NCI-H187 (cell line): ENCODE results near the gene GPR55.

Experiments
- DNase-seq, 2 experiments: peaks; one replicate each; lab custom pipeline; 2025; lab: John Stamatoyannopoulos, UW

Gene GPR55

GRCh38 chr2:230919240-230919639, 5.8 kb downstream of the GPR55 start:
- DNase-seq: no peak

GRCh38 chr2:230916218-230916617, 8.8 kb downstream of the GPR55 start:
- no peak for DNase-seq

GRCh38 chr2:230915319-230915718, 9.7 kb downstream of the GPR55 start:
- DNase-seq: no peak

- DNase-seq: no peak
Observed at GRCh38 chr2:230914886-230915285, 10.2 kb downstream of the GPR55 start.

- DNase-seq: no peak
Observed at GRCh38 chr2:230913406-230914143, 11.5 kb downstream of the GPR55 start.

- no peak for DNase-seq
Observed at GRCh38 chr2:230912724-230913123, 12.3 kb downstream of the GPR55 start.

- DNase-seq: no peak
Observed at GRCh38 chr2:230912046-230912445, 13.0 kb downstream of the GPR55 start.

- DNase-seq: no peak
Observed at GRCh38 chr2:230910546-230911177, 14.4 kb downstream of the GPR55 start.

- DNase-seq: no peak
Observed at GRCh38 chr2:230909841-230910545, 15.0 kb downstream of the GPR55 start.

GRCh38 chr2:230908595-230909191, 16.3 kb downstream of the GPR55 start:
- peak; percentile 9 to 46 for DNase-seq

GRCh38 chr2:230908092-230908594, 16.9 kb downstream of the GPR55 start:
- no peak for DNase-seq

GRCh38 chr2:230907361-230908091, 17.5 kb downstream of the GPR55 start:
- DNase-seq: no peak

GRCh38 chr2:230906471-230907230, 18.4 kb downstream of the GPR55 start:
- no peak for DNase-seq

- no peak for DNase-seq
Observed at GRCh38 chr2:230905448-230906421, 19.3 kb downstream of the GPR55 start.

- no peak for DNase-seq
Observed at GRCh38 chr2:230904856-230905447, 20.1 kb downstream of the GPR55 start.

- DNase-seq: no peak
Observed at GRCh38 chr2:230903231-230904150, 21.6 kb downstream of the GPR55 start.

GRCh38 chr2:230902180-230902899, 22.7 kb downstream of the GPR55 start:
- DNase-seq: no peak

GRCh38 chr2:230901006-230901405, 24.0 kb downstream of the GPR55 start:
- no peak for DNase-seq
